Measurements from ENCODE around the gene SLC25A2.

The SLC25A2 gene

DNA sequence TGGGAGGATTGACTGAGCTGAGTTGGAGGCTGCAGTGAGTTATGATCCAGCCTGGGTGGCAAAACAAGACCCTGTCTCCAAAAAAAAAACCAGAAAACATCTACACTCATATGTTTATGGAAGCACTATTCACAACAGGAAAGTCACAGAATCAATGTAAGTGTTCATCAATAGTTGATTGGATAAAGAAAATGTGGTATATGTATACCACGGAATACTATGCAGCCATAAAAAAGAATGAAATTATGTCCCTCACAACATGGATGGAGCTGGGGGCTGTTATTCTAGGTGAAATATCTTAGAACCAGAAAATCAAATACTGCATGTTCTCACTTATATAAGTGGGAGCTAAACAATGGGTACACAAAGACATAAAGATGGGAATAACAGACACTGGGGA lies 2.8 kb upstream of the SLC25A2 start:
- no peak for DNase-seq

DNA sequence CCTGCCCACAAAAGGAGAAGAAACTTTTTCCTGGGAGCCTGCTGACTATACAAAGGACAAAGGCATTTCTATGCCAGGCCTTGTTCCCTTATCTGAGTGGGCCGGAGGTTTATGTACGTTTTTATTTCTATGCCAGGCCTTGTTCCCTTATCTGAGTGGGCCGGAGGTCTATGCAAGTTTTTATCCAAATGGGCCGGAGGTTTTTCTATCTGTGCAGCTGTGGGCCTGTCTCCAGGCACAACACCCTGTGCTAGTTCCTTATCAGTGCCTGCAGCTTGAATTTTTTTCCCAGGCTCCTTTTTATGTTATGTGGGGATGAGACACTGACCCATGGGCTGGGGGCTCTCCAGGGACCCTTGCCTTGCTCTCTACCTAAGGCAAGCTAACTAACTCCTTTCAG lies 5.5 kb downstream of the SLC25A2 start:
- no peak for DNase-seq

DNA sequence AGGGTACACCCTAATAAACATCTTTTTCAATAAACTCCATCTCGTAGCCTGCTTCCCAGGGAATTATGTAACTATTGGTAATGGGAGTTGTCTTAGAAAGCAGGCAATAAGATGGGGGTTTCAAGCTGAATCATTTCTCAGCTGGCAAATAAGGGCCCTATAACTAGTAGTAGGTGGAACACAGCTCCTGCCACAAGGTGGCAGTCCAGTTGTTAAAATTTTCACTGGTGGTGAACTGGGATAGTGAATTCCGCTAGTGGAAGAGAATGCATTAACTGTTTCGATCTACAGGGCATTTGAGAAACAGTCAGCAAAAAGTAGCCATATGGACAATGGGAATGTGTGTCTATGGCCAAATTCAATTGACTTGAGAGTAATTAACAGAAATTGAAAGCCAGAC lies 30.9 kb downstream of the SLC25A2 start:
- no peak for DNase-seq

DNA sequence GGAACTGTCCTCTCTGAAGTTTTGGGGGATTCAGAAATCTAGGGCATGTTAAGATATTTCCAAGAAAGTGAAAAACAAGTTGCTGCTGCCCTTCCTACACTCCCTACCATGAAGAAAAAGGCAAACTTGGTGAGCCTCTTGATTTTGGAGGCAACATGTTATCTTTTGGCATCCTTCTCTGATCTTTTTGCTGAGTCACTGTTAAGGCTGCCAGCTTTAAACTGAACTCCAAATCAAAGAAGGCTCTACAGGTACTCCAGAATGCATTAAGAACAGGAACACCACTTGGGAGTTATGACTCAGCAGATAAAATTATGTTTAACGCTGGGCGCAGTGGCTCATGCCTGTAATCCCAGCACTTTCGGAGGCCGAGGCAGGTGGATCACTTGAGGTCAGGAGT lies 34.7 kb downstream of the SLC25A2 start:
- DNase-seq, result no peak

DNA sequence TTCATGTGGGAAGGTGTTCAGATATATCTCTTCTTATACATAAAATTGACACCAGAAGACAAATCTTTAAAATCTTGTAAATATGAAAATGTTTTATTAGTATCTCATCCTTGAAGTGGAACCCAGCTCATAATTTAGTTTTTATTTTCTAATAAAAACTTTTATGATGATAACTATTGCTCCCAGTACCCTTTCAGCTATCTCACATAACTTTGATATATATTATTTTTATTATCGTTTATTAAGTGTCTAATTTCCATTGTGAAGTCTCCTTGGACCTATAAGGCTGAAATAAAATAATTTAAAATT lies 42.7 kb downstream of the SLC25A2 start:
- no peak for DNase-seq

DNA sequence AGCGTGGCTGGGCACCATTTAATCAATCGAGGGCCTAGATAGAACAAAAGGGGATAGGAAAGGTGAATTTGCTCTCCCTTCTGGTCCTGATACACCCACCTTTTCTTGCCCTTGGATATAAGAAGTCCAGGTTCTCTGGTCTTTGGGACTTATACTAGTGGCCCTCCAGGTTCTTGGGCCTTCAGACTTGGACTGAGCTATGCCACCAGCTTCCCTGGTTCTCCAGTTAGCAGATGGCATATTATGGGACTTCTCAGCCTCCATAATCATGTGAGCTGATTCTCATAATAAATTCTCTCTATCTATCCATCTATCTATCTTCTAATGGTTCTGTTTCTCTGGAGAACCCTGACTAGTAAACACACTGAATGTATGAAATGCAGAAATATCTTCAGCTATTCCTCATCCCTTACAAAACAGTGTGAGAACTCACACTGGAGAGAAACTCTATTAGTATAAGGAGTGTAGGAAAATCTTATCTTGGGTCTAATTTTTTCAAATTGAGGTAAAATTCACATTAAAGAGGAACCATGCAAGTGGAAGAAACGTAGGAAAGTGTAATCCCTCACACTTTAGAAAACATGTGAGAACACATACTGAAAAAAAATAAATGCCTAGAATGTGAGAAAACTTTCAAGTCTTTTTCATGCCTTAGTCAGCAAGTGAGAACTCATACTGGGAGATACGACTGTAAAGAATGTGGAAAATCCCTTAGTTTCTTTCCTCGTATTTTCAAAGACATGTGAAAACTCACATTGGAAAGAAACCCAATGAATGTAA lies 43.2 kb downstream of the SLC25A2 start:
- DNase-seq, result no peak

DNA sequence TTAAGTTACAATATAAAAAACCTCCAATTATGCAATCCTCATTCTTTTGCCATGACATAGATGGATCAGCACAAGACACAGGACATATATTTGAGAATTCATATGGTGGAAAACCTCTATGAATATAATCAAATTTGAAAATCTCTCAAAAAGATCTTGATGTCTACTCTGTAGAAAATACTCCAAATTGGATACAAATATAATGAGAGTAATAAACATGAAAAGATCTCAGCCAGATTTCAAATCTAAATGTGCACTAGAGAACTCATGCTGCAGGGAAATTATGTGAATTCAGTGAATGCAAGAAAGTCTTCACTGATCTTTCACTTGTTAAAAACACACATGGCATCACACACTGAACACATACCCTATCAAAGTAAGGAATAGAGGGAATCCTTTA lies 44.9 kb downstream of the SLC25A2 start:
- DNase-seq, result no peak

DNA sequence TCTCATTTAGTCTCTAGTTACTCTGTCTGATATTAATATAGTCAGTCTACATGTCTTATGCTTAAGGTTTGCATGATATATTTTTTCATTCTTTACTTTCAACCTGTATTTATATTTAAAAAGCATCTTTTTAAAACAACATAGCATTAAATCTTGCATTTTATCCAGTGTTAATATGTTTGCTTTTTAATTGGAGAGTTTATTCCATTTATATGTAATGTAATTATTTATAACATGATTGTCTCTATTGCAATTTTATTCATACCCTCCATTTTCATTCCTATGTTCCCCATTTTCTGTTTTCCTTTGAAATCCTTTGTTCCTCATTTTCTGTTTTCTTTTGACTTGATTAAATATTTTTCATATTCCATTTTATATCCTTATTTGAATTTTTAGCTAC lies 45.4 kb downstream of the SLC25A2 start:
- no peak for DNase-seq
